Ascending aorta (tissue), 2 donors: ENCODE measurements around the gene CLDN24. TPM values are rescaled to one million over a fixed set of nuclear protein-coding genes. Genes with fewer than 3 reads are reported as not detected.

Experiments used
- DNase-seq, 2 donors: peaks; one replicate each; pipeline ENCODE4 v3.0.0-alpha.2; 2019; ENCODE audit warnings: low spot score in 2 of 2
- H3K27ac ChIP-seq, 2 donors: fragments of 200-600 bp; sonication (generic); one replicate each; pipeline ENCODE4 v1.5.1; 2016 to 2017; ENCODE audit warnings: mild to moderate bottlenecking in 1 of 2
- H3K27me3 ChIP-seq: fragments of 200-600 bp; sonication (generic); one replicate; pipeline ENCODE4 v1.5.1; 2017
- H3K36me3 ChIP-seq, 2 donors: fragments of 200-600 bp; sonication (generic); one replicate each; pipeline ENCODE4 v1.5.1; 2016
- H3K4me1 ChIP-seq, 2 donors: fragments of 200-600 bp; sonication (generic); one replicate each; pipeline ENCODE4 v1.5.1; 2016 to 2017; ENCODE audit warnings: mild to moderate bottlenecking in 1 of 2
- H3K4me3 ChIP-seq, 2 donors: fragments of 200-600 bp; sonication (generic); one replicate each; pipeline ENCODE4 v1.5.1; 2016 to 2017; ENCODE audit warnings: mild to moderate bottlenecking in 1 of 2
- H3K9me3 ChIP-seq, 2 donors: fragments of 200-600 bp; sonication (generic); one replicate each; pipeline ENCODE4 v1.5.1; 2016
- intact Hi-C: fragments of 100-400 bp; cut with DNase I; formaldehyde crosslinking; loops from one replicate; pipeline ENCODE4 v1.15.1; 2023
- total RNA-seq: library from RNA; depleted of rRNA; stranded (reverse); fragments of >200 nt; gene quantifications from one replicate; pipeline ENCODE4 v1.1.0, GENCODE V29; 2016
- TF ChIP-seq, protein P1 (sequence below), 3 experiments: fragments of 200-600 bp in 2 of 3; fragments of 450-650 bp in 1 of 3; sonication (generic) in 2 of 3; IDR thresholded peaks; one replicate each; pipeline ENCODE4 v1.5.1; 2016 to 2019; ENCODE audit warnings: antibody characterized with exemption in 3 of 3, mild to moderate bottlenecking in 1 of 3, moderate library complexity in 1 of 3

The CLDN24 gene
- total RNA-seq, 1 donor from 2014 or later: not detected

GRCh38 chr4:183350317-183351071, 28.3 kb upstream of the CLDN24 start:
- no peaks in the 10 kb centered on the region for H3K27me3 ChIP-seq
- H3K27ac ChIP-seq: no peak overlapping the region
- no peaks in the 10 kb centered on the region for H3K36me3 ChIP-seq
- DNase-seq: peak in 1 of 2 donors; percentile 48
- no peaks in the 10 kb centered on the region for H3K4me1 ChIP-seq
- TF ChIP-seq, protein P1, sequence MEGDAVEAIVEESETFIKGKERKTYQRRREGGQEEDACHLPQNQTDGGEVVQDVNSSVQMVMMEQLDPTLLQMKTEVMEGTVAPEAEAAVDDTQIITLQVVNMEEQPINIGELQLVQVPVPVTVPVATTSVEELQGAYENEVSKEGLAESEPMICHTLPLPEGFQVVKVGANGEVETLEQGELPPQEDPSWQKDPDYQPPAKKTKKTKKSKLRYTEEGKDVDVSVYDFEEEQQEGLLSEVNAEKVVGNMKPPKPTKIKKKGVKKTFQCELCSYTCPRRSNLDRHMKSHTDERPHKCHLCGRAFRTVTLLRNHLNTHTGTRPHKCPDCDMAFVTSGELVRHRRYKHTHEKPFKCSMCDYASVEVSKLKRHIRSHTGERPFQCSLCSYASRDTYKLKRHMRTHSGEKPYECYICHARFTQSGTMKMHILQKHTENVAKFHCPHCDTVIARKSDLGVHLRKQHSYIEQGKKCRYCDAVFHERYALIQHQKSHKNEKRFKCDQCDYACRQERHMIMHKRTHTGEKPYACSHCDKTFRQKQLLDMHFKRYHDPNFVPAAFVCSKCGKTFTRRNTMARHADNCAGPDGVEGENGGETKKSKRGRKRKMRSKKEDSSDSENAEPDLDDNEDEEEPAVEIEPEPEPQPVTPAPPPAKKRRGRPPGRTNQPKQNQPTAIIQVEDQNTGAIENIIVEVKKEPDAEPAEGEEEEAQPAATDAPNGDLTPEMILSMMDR (IDR thresholded peaks at IDR 0.05): no peak
- intact Hi-C loops: no loop called here
- no peak overlapping the region for H3K4me3 ChIP-seq
- H3K9me3 ChIP-seq: no peaks in the 10 kb centered on the region

DNA sequence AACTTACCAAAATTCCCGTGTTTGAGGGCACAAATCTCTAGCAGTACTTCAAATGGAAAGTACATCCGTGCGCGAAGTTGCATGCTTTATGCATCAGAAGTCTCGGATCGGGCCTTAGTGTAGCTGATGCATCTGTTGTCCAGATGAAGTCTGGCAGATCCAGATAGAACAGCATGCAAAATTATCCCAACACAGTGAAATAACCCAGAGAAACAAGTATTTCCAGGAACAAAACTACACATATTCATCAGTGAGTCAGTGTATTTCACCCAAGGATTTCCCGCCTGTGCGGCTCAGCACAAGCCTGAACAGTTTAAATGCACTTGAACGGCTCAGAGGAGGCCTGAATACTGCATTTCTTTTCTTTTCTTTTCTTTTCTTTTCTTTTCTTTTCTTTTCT, 27.4 kb upstream of the CLDN24 start:
- no peak overlapping the region for H3K4me3 ChIP-seq
- no peak for DNase-seq
- no peaks in the 10 kb centered on the region for H3K27me3 ChIP-seq
- TF ChIP-seq, protein P1 (IDR thresholded peaks at IDR 0.05): no peak
- intact Hi-C loops: no loop called here
- H3K9me3 ChIP-seq: no peaks in the 10 kb centered on the region
- H3K36me3 ChIP-seq: no peaks in the 10 kb centered on the region
- no peaks in the 10 kb centered on the region for H3K4me1 ChIP-seq
- no peak overlapping the region for H3K27ac ChIP-seq

DNA sequence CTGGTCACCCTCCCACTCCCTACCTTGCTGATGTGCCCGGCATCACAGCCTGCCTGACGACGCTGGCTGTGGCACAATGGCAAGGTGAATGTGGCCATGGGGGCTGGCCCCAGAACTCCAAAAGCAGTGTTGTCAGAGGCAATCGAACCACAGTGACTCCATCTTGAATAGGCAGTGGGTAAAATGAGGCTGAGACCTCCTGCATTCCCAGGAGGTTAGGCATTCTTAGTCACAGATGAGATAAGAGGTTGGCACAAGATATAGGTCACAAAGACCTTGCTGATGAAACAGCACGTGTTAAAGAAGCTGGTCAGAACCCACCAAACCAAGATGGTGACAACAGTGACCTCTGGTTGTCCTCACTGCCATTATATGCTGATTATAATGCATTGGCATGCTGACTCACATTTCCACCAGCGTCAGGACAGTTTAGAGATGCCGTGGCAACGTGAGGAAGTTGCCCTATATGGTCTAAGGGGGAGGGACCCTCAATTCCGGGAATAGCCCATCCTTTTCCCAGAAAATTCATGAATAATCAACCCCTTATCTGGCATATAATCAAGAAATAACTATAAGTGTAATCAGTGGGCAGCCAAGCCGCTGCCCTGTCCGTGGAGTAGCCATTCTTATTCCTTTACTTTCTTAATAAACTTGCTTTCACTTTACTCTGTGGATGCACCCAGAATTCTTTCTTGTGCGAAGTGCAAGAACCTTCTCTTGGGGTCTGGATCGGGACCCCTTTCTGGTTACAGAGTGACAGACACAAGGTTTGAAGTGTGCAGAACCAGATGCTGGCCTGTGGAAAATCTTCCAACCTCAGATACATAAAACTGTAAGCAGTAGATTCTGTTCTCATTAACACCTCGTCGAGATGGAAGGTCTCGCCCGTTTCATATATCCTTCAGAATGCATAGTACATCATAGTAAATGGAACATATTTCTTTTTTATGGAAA, 26.8 kb upstream of the CLDN24 start:
- intact Hi-C loops: no loop called here
- Histone ChIP-seq H3K27ac (no peak overlapping the region), H3K9me3 (no peaks in the 10 kb centered on the region), H3K4me3 (no peak overlapping the region), H3K36me3 (no peaks in the 10 kb centered on the region), H3K27me3 (no peaks in the 10 kb centered on the region), H3K4me1 (no peaks in the 10 kb centered on the region)
- TF ChIP-seq, protein P1 (IDR thresholded peaks at IDR 0.05): no peak
- no peak for DNase-seq

DNA sequence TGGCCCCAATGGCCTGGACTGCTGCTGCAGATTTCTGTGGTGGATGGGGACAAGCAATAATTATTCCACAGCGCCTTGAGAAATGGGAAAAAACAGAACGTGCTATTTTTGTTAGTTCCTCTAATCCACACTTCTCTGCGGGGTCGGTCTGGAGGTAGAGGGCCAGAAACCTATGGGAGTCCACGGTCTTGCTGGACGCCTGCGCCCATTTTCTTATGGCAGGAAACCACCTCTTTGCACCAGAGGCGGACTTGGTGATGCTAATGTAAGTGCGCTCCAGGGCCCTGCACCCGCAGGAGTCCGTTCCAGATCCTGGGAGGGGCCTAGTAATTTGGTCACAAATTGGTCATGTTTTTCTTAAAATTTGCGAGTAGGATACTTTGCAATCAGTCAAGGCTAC, 25.9 kb upstream of the CLDN24 start:
- TF ChIP-seq, protein P1 (IDR thresholded peaks at IDR 0.05): no peak
- H3K27me3 ChIP-seq: no peaks in the 10 kb centered on the region
- DNase-seq: no peak
- intact Hi-C loops: no loop called here
- no peak overlapping the region for H3K4me3 ChIP-seq
- H3K36me3 ChIP-seq: no peaks in the 10 kb centered on the region
- H3K27ac ChIP-seq: no peak overlapping the region
- no peaks in the 10 kb centered on the region for H3K4me1 ChIP-seq
- H3K9me3 ChIP-seq: no peaks in the 10 kb centered on the region

- intact Hi-C loops: no loop called here
- H3K9me3 ChIP-seq: no peaks in the 10 kb centered on the region
- TF ChIP-seq, protein P1 (IDR thresholded peaks at IDR 0.05): no peak
- no peak overlapping the region for H3K4me3 ChIP-seq
- no peaks in the 10 kb centered on the region for H3K27me3 ChIP-seq
- H3K4me1 ChIP-seq: no peaks in the 10 kb centered on the region
- H3K27ac ChIP-seq: no peak overlapping the region
- DNase-seq: no peak
- no peaks in the 10 kb centered on the region for H3K36me3 ChIP-seq
These were observed 25.3 kb upstream of the CLDN24 start for GRCh38 chr4:183347566-183347965.
